ENCODE results near the gene SLC2A9.
"Not testable (repeated sequence)": the region's sequence is repeated elsewhere in the genome, so short reads cannot be mapped to it uniquely, and the experiment has no call there.

Gene SLC2A9

DNA sequence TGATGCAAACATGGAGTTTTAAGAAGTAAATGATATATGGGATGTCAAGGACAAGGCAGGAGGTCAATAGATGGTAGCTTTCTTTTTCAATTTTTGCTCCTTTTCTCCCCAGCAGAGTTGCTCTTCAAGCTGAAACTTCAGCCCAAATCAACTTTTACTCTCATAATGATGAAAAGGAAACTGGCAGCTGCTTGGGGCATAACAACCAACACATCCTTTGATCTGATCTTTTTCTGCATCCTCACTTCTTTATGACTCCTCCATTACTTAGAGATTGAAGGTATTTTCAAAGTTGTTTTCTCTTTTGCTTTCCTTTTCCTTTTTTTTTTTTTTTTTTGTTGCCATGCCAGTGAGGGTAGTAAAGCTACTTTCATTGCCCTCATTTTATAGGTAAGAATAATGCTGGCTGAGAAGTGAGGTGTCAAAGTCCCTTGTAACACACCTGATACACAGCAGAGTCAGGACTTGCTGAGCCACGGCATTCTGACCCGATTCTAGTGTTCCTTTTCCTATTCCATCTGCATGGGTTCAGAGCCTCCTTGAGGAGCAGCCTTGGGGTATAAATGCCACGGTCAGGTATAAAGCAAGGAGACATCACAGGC, 26.9 kb downstream of the SLC2A9 start:
- no peak for DNase-seq

DNA sequence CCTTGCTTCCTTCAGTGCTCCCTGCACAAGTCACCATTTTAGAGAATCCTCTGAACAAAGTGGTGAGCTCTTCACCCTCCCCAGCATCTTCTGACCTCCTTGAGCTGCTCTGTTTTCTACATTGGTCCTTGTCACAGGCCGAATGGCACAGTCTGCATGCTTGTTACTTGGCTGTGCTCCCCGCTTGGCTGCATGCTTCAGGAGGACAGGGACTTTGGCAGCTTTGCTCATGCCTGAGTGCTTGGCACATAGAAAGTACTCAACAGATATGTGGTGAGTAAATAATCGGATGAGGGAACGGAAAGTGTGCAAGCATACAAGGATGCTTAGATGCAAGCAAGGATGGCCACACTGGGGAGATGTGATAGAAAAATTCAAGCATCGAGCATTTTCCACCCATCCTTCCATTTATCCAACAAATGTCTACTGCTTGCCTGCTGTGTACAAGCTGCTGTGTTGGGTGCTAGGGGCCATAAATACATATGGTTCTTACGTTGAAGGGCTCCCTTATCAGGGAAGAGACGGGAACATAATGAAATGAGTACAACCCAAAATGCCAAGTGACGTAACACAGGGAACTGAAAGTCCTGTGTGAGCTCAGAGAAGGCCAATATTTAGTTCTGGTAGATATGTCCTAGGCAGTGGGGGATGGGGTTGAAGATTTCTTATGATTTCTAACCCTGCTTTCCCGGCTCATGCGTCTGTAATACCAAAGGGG, 31.2 kb downstream of the SLC2A9 start:
- no peak for DNase-seq

DNA sequence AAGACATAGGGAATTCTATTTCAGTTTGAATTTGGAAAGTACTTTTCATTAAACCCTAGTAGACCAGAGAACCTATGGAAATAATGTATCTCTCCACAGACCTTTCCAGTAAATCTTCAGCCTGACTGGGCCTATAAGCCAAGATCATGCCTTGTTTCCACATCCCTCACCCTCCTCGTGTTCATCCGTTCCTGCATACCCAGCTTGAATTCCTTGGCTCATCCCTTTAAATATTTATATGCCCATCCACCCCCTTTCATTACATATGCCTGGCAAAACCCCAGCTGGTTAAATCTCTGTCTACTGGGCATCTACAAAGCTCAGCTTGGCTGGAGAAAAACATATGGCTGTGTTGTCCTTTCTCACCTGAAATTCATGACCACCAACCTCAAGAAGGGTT, 32.4 kb downstream of the SLC2A9 start:
- DNase-seq, result peak; percentile 14

GRCh38 chr4:9988363-9988749, 32.9 kb downstream of the SLC2A9 start:
- DNase-seq, result no peak

DNA sequence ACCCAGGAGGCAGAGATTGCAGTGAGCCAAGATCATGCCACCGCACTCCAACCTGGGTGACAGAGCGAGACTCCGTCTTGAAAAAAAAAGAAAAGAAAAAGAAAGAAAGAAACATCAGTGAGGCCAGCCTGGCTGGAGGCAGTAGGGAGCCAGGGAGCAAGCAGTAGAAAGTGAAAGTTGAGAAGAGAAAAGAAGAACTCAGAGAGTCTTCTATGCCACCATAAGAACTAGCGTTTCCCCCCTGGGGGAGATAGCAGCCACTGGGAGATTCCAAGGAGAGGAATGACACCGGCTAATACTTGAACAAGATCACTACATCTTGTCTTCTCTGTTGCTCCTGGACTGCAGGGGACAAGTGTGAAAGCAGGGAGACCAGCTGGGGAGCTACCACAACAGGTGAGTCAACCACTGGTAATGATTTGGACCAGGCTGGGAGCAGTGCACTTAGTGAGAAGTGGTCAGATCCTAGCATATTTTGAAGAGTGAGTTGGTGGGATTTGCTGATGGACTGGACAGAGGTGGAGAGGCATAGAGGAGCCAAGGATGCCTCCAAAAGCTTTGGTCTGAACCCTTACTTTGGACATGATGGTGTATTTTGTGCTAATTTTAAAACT, 33.4 kb downstream of the SLC2A9 start:
- DNase-seq, result no peak

DNA sequence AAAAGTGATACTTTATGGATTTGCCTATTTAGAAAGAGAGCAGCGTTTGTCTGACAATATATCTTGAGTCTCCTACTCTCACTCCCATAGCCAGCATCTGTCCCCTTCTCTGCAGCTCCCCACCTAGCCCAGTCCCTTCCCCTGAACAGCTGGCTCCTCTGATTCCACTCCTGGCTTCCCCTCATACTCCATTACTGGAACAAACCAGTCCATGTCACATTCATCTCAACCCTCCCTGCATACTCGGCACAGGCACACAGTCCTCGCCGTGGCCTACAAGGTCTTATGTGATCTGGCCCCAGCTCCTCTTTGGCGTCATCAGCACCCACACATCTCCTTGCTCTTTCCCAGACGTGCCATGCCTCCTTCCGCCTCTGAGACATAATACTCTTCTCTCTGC, 36.7 kb downstream of the SLC2A9 start:
- DNase-seq, result no peak

DNA sequence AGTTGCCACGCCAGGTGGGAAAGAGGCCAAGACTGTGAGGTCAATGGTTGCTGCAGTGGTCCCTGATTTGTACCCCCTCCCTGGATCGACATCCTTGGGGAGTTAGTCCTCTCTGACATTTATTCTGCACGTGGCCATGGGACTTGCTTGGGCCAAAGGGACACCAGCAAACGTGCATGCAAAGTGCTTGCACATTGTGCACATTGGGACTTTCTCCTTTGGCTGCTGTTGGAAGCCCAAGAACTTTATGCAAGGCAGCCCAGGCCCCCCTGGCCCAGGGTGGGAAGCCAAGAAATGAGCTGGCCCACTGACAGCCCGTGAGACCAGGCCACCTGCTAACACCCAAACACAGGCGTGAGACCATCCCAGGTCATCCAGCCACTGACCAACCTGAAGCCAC, 38.1 kb downstream of the SLC2A9 start:
- no peak for DNase-seq

GRCh38 chr4:9981899-9982298, 39.4 kb downstream of the SLC2A9 start:
- DNase-seq, result not testable (repeated sequence)

- no peak for DNase-seq
Measured at GRCh38 chr4:9980898-9981297, 40.4 kb downstream of the SLC2A9 start.

DNA sequence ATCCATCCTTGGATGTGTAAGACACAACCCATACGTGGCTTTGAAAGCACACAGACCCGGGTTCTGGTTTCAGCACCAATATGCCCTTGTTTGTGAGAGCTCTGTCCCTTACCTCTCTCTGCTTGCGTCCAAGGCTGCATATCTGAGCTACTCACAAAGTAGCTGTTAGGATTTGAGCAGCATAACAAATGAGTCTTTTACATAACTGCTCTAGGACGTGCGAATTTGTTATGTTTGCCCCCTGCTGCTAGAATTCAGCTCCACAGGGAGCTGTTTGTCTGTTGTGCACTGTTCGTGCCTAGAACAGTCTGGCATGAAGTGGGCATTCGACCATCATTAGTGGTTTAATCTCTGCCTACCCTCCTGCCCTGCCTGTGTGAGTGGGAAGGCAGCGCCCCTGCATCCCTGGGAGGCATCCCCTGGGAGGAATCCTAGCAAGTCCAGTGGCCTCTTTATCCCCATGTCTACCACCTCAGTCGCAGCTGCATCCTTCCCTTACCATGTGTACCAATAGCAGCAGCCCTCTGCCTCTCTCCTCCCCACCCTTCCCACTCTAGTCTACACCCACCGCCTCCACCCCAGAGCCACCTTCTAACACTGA, 42.1 kb downstream of the SLC2A9 start:
- peak; percentile 39 for DNase-seq

- DNase-seq, result no peak
Measured at GRCh38 chr4:9977518-9978031, 43.7 kb downstream of the SLC2A9 start.

GRCh38 chr4:9976781-9977180, 44.5 kb downstream of the SLC2A9 start:
- DNase-seq, result no peak

DNA sequence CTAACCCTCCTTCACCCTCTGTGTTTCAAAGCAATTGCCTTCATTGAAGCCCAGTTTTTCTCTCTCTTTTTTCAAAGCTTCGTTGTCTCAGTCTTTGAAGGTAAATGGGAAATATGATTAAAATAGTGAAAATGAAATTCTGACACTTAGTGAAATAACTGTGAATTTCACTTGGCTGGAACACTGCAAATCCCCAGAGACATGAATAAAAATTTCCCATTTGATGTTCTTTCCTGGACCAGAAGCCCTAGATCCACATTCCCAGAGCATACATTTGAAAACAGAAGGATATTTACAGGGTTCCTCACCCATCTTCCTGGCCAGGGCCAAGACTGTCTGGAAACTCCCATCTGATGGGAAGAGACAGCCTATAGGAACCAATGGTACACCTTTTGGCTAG, 45.0 kb downstream of the SLC2A9 start:
- no peak for DNase-seq

- no peak for DNase-seq
Measured at GRCh38 chr4:9971711-9972110, 49.6 kb downstream of the SLC2A9 start.

- no peak for DNase-seq
Measured at GRCh38 chr4:9970399-9971011, 50.8 kb downstream of the SLC2A9 start.

DNA sequence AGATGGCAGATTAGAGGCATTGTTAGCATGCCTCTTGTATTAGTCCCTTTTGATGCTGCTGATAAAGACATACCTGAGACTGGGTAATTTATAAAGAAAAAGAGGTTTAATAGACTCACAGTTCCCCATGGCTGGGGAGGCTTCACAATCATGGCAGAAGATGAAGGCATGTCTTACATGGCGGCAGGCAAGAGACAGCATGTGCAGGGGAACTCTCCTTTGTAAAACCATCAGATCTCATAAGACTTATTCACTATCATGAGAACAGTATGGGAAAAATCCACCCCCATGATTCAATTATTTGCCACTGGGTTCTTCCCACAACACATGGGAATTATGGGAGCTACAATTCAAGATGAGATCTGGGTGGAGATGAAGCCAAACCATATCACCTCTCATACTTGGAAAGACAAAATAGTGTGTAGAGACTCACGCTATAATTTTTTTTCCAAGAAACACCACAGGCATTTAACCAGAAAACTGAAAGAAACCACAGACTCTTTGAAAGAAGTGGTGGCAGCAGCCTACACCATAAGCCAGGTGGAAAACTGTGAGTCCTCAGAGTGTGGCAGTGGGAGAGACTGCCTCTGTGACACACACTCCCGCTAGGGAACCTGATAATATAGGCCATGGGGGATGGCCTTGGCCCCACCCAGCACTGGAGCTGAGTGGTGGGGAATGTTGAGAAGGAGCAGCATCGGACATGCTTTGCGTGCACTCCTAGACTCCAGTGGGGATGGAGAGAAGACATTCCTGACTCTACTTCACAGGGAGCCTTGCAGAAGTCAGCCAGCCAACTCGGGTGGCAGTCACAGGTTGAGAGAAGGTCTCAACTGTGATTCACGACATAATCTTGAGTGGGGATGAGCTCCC, 51.5 kb downstream of the SLC2A9 start:
- DNase-seq, result no peak

DNA sequence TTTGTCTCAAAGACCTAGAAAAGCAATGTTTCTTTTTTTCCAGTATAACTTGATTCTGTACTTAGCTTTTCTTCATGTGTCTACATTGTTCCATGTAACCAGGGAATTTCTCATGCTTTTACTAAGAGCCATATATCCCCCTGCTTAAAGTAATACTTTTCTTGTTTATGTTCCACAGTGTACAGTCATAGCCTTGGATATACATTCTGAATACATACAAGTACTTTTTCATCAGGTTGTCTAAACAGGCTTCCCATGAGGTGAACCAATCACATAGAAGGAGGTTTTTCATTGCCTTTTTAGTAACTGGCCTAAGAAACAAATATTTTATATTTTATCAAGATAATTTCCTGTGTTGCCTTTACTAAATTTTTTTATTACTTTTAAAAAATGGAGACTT, 52.8 kb downstream of the SLC2A9 start:
- DNase-seq, result no peak

- no peak for DNase-seq
Measured at GRCh38 chr4:9964879-9965278, 56.4 kb downstream of the SLC2A9 start.

GRCh38 chr4:9963328-9963727, 58.0 kb downstream of the SLC2A9 start:
- DNase-seq, result no peak

DNA sequence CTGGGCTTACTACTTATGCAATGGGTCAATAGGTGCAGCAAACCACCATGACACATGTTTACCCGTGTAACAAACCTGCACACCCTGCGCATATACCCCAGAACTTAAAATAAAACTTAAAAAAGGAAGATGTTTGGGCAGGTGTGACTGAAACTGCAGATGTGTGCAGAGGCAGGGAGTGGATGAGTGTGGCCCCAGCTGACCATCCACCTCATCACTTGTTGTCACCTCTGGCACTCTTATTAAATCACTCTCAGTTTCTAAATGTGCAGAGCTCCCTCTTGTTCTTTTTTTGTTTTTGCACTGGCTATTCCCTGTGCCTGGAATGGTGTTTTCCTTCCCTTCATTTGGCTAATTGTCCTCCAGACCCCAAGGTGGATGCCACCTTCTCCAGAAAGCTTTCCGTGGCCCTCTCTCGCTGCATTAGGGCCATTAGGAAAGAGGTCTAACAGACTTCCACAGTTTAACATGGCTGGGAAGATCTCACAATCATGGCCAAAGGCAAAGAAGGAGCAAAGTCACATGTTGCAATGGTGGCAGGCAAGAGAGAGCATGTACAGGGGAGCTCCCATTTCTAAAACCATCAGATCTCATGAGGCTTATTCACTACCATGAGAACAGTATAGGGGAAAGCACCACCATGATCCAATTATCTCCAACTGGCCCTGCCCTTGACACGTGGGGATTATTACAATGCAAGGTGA, 58.5 kb downstream of the SLC2A9 start:
- DNase-seq, result no peak

DNA sequence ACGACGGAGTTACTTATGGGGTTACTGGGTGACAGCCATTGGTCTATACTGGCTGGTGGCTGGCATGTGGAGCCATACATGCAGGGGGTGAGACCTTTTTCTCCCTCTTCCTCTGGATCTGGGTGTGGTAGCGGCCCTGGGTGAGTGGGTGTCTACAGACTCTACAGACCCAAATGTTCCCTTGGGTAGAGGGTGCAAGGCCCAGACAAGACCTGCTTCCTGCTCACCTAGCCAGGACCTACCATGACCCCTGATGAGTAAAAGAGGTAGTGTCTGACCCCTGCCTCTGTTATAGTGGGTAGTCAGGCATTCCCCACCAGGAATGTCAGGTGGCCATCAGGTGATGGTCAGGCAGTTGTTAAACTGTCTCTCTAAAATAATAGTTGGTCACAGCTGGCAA, 66.8 kb downstream of the SLC2A9 start:
- no peak for DNase-seq

DNA sequence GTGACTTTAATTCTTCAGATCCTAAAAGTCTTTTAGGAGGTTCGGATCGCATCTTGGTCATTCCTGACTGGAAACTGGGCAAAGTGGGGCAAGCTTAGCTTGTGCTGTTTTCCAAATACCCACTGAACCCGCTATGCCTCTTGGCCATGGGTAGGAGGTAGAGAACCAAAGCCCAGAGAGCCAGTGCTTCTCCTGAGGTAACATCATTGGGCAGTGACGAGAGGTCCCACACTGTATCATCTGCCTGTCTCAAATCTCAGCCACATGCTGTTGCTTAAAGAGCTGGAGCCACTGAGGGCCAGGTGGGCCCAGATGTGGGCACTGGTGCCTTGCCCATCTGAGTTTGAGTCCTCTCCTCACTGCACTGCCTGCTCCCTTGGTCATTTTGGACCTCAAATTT, 68.2 kb downstream of the SLC2A9 start:
- DNase-seq, result no peak

Data from retina (tissue), 1 donor.